Astrocyte (in vitro differentiated cells and primary cell): ENCODE measurements around the gene GCK. TPM values are rescaled to one million over a fixed set of nuclear protein-coding genes. Genes with fewer than 3 reads are reported as not detected.

Experiments
- DNase-seq: peaks from one replicate; pipeline ENCODE4 v3.0.0-alpha.2; 2010; ENCODE audit warnings: low read depth
- FAIRE-seq: peaks from 2 replicates; lab custom pipeline; 2011; peaks lifted over from hg19 to GRCh38; lab: Jason Lieb, UNC
- H2AFZ ChIP-seq: 2 replicates; pipeline ENCODE4 v1.6.0; 2012; ENCODE audit warnings: low read depth, low read length, inconsistent platforms
- H3K27ac ChIP-seq: 2 replicates; pipeline ENCODE4 v1.5.1; 2011; ENCODE audit warnings: low read depth, low read length, inconsistent platforms
- H3K27me3 ChIP-seq: 2 replicates; pipeline ENCODE4 v1.6.0; 2011; ENCODE audit warnings: low read length, inconsistent platforms; ENCODE audit not compliant: insufficient read depth
- H3K36me3 ChIP-seq: 2 replicates; pipeline ENCODE4 v1.5.1; 2011; ENCODE audit warnings: low read length, inconsistent platforms; ENCODE audit not compliant: insufficient read depth
- H3K4me1 ChIP-seq: 2 replicates; pipeline ENCODE4 v1.5.1; 2011; ENCODE audit warnings: low read length, inconsistent platforms; ENCODE audit not compliant: insufficient read depth
- H3K4me2 ChIP-seq: 2 replicates; pipeline ENCODE4 v1.6.0; 2012; ENCODE audit warnings: low read length, inconsistent platforms
- H3K4me3 ChIP-seq: 2 replicates; pipeline ENCODE4 v1.5.1; 2011; ENCODE audit warnings: low read depth, mild to moderate bottlenecking, low read length, inconsistent platforms; ENCODE audit not compliant: insufficient read depth
- H3K79me2 ChIP-seq: 2 replicates; pipeline ENCODE4 v1.6.0; 2012; ENCODE audit warnings: mild to moderate bottlenecking, low read length, inconsistent platforms; ENCODE audit not compliant: insufficient read depth
- H3K9ac ChIP-seq: 2 replicates; pipeline ENCODE4 v1.6.0; 2012; ENCODE audit warnings: mild to moderate bottlenecking, low read length, inconsistent platforms
- H3K9me3 ChIP-seq: 2 replicates; pipeline ENCODE4 v1.5.1; 2012; ENCODE audit warnings: low read depth, mild to moderate bottlenecking, low read length, inconsistent platforms; ENCODE audit not compliant: insufficient read depth
- H4K20me1 ChIP-seq: 2 replicates; pipeline ENCODE4 v1.6.0; 2012; ENCODE audit warnings: low read length, inconsistent platforms; ENCODE audit not compliant: insufficient read depth
- H3K27ac Mint-ChIP-seq: one replicate; pipeline ENCODE4 v1.8.0; 2021; ENCODE audit warnings: mild to moderate bottlenecking, mixed read lengths; ENCODE audit not compliant: unreplicated experiment
- H3K27me3 Mint-ChIP-seq: one replicate; pipeline ENCODE4 v1.8.0; 2021; ENCODE audit warnings: low read depth, mixed read lengths; ENCODE audit not compliant: unreplicated experiment
- H3K36me3 Mint-ChIP-seq: one replicate; pipeline ENCODE4 v1.8.0; 2021; ENCODE audit warnings: low read depth, mixed read lengths; ENCODE audit not compliant: unreplicated experiment
- H3K4me1 Mint-ChIP-seq: one replicate; pipeline ENCODE4 v1.8.0; 2021; ENCODE audit warnings: low read depth, mixed read lengths; ENCODE audit not compliant: unreplicated experiment
- H3K4me3 Mint-ChIP-seq: one replicate; pipeline ENCODE4 v1.8.0; 2021; ENCODE audit warnings: mild to moderate bottlenecking, moderate library complexity, mixed read lengths; ENCODE audit not compliant: unreplicated experiment
- H3K9me3 Mint-ChIP-seq: one replicate; pipeline ENCODE4 v1.8.0; 2021; ENCODE audit warnings: mild to moderate bottlenecking, mixed read lengths; ENCODE audit not compliant: unreplicated experiment
- EZH2 ChIP-seq: IDR thresholded peaks from 2 replicates; pipeline ENCODE4 v1.6.1; 2012; ENCODE audit warnings: mild to moderate bottlenecking, low read length, inconsistent platforms; ENCODE audit not compliant: insufficient read depth
- total RNA-seq: library from RNA; stranded (reverse); gene quantifications from 2 replicates; pipeline ENCODE4 v1.2.1, GENCODE V29; 2021
- TF ChIP-seq, protein P1 (sequence below): IDR thresholded peaks from 2 replicates; pipeline ENCODE4 v1.5.1; 2011; ENCODE audit warnings: low read depth, mild to moderate bottlenecking, inconsistent platforms, low read length, moderate library complexity; ENCODE audit not compliant: insufficient read depth

Gene GCK
- total RNA-seq, 1 donor from 2014 or later = not detected

DNA sequence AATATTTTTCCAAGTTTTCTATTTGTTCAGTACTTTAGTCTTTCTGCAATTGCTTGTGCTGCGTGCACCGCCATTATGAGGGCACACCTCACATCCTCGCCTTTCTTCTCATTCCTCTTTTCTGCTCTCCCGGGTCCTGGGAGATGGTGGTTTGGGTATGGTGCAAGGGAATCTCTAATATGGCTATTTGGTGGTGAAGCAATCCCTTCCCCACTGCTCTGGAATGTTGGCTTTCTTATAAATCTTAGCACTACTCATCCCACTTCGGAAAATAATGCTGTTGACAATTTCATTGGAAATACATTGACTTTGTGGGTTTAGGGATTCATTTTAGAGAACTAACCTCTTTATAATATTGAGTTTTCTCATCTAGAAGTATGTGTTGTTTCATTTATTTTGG, 1.9 kb upstream of the GCK start:
- Histone ChIP-seq H3K4me3 (no peak overlapping the region), H4K20me1 (no peaks in the 10 kb centered on the region), H3K27me3 (no peaks in the 10 kb centered on the region), H3K4me1 (peaks cover 4% of the 10 kb centered on the region), H3K27ac (no peak overlapping the region), H3K4me2 (no peak overlapping the region), H3K79me2 (no peaks in the 10 kb centered on the region), H2AFZ (no peak overlapping the region), H3K36me3 (no peaks in the 10 kb centered on the region), H3K9ac (no peak overlapping the region), H3K9me3 (no peaks in the 10 kb centered on the region)
- H3K27ac Mint-ChIP-seq = no peak overlapping the region
- FAIRE-seq (no peak), DNase-seq (no peak)
- H3K4me3 Mint-ChIP-seq = no peak overlapping the region
- H3K9me3 Mint-ChIP-seq = peaks cover 3% of the 10 kb centered on the region
- peaks cover 4% of the 10 kb centered on the region for H3K4me1 Mint-ChIP-seq
- H3K27me3 Mint-ChIP-seq = peaks cover 12% of the 10 kb centered on the region
- TF ChIP-seq, protein P1, sequence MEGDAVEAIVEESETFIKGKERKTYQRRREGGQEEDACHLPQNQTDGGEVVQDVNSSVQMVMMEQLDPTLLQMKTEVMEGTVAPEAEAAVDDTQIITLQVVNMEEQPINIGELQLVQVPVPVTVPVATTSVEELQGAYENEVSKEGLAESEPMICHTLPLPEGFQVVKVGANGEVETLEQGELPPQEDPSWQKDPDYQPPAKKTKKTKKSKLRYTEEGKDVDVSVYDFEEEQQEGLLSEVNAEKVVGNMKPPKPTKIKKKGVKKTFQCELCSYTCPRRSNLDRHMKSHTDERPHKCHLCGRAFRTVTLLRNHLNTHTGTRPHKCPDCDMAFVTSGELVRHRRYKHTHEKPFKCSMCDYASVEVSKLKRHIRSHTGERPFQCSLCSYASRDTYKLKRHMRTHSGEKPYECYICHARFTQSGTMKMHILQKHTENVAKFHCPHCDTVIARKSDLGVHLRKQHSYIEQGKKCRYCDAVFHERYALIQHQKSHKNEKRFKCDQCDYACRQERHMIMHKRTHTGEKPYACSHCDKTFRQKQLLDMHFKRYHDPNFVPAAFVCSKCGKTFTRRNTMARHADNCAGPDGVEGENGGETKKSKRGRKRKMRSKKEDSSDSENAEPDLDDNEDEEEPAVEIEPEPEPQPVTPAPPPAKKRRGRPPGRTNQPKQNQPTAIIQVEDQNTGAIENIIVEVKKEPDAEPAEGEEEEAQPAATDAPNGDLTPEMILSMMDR = no peak
- no peak for TF ChIP-seq EZH2
- no peaks in the 10 kb centered on the region for H3K36me3 Mint-ChIP-seq

DNA sequence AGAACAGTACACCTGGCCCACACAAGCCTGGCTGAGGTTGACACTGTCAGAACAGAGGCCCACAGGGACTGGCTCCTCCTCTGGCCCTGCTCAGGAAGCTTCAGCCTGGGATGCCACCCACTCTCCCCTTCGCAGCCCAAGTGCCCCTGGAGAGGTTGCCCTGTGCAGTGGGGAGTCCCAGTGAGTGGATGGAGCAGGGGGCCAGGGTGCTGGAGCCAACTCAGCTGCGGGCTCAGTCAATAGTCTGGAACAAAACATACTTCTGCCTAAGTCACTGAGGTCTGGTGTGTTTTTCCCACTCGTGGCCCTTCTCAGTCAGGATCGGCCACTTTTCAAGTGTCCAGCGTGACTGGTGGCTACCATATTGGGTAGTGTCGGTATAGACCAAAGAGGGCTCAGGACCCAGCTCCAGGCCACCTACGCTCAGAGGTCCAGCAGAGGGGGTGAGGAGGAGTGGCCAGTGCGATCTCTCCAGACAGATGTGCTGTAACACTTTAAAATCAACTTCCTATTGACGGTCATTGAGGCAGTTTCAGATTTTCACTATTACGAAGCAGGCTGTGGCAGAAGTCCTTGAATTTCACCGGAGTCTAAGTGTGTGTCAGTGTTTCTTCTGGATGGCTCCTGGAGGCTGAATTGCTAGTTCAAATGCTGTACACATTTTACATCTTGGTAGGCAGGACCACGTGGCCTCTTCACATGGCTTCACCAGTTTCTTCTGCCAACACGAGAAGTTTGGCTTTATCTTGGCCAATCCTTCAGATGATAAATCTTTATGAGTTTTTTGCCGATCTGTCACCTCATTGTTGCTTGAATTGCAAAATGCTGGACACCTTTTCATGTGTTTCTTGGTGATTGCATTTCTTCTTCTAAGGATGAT, 994 bp upstream of the GCK start:
- Histone ChIP-seq H3K4me3 (no peak overlapping the region), H3K9ac (no peak overlapping the region), H3K79me2 (no peaks in the 10 kb centered on the region), H3K36me3 (no peaks in the 10 kb centered on the region), H2AFZ (peak overlapping the region; percentile 5), H3K27me3 (no peaks in the 10 kb centered on the region), H4K20me1 (no peaks in the 10 kb centered on the region), H3K4me2 (no peak overlapping the region), H3K27ac (no peak overlapping the region), H3K4me1 (peaks cover 2% of the 10 kb centered on the region), H3K9me3 (no peaks in the 10 kb centered on the region)
- Mint-ChIP-seq H3K27me3 (peaks cover 12% of the 10 kb centered on the region), H3K4me3 (no peak overlapping the region), H3K27ac (no peak overlapping the region), H3K36me3 (no peaks in the 10 kb centered on the region), H3K4me1 (peaks cover 4% of the 10 kb centered on the region), H3K9me3 (peaks cover 3% of the 10 kb centered on the region)
- DNase-seq (no peak), FAIRE-seq (no peak)
- TF ChIP-seq EZH2 = no peak
- TF ChIP-seq, protein P1 = no peak
